ENCODE results near the gene COL24A1.
A peak's percentile ranks its signal among the peaks of the same experiment; 100 is the strongest.

DNA sequence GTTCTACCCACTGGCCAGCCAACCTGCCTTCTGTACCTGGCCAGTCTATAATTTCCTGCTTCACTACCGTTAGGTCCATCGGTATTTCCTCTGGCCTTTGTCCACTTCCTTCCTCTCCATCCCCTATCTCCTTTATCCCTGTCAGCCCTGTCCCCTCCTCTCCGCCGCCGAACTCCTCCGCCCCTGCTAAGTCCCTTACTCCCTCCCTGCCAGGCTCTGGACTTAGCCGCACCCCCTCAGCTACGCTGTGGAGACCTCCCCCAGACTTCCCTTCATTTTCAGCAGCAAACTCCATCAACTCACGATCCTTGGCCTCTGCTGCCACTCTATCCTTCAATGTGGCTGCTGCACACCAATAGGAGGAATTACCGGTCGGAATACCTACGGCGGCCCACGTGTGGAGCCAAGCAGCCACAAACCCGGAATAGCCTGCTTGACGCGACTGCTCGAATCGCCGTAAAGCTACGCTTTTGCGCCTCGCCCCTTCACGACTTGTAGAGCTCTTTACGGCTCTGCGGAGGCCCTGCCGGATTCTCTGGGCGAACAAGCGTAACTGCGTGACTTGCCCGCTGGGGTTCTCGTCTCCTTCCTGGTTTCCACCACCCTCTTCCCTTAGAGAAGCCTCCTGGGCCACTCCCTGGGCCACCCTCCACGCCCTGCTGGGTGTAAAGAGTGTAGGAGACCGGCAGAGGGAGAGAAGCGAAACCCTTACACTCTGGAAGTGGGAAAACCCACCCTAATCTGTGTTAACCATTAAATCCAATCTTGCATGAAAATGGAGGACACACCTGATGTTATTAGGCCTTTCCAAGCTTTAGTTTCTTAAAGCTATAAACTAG lies 448.4 kb downstream of the COL24A1 start, which contains the start of gene ZNHIT6:
- TF ChIP-seq, protein P1, sequence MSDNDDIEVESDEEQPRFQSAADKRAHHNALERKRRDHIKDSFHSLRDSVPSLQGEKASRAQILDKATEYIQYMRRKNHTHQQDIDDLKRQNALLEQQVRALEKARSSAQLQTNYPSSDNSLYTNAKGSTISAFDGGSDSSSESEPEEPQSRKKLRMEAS (IDR thresholded peaks at IDR 0.05; ENCODE audit: insufficient read depth, insufficient read length) = peak; percentile 39
- TF ChIP-seq, protein P2, sequence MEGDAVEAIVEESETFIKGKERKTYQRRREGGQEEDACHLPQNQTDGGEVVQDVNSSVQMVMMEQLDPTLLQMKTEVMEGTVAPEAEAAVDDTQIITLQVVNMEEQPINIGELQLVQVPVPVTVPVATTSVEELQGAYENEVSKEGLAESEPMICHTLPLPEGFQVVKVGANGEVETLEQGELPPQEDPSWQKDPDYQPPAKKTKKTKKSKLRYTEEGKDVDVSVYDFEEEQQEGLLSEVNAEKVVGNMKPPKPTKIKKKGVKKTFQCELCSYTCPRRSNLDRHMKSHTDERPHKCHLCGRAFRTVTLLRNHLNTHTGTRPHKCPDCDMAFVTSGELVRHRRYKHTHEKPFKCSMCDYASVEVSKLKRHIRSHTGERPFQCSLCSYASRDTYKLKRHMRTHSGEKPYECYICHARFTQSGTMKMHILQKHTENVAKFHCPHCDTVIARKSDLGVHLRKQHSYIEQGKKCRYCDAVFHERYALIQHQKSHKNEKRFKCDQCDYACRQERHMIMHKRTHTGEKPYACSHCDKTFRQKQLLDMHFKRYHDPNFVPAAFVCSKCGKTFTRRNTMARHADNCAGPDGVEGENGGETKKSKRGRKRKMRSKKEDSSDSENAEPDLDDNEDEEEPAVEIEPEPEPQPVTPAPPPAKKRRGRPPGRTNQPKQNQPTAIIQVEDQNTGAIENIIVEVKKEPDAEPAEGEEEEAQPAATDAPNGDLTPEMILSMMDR (IDR thresholded peaks at IDR 0.05; ENCODE audit: extremely low read depth in 1 of 2, insufficient read depth in 1 of 2, low read depth in 1 of 2, low read length in 2 of 2) = peak; percentile 17 to 42
- TF ChIP-seq POLR2AphosphoS5 (IDR thresholded peaks at IDR 0.05; ENCODE audit: insufficient read depth, low read depth, low read length) (peak; percentile 36), POLR2A (IDR thresholded peaks at IDR 0.05; ENCODE audit: low read depth, low read length) (peak; percentile 60), EZH2 (IDR thresholded peaks at IDR 0.05; ENCODE audit: borderline replicate concordance, low read depth, low read length, severe bottlenecking) (no peak), JUN (IDR thresholded peaks at IDR 0.05; ENCODE audit: borderline replicate concordance, insufficient read depth, insufficient read length, low read depth) (no peak)

Measured in endothelial cell of umbilical vein (primary cell).